T-helper 1 cell (primary cell): ENCODE measurements around the gene BASP1.
"Not testable (repeated sequence)": the region's sequence is repeated elsewhere in the genome, so short reads cannot be mapped to it uniquely, and the experiment has no call there.

Experiments used
- DNase-seq, 5 donors: peaks; one replicate each; pipeline ENCODE4 v3.0.0-alpha.2; 2012 to 2020

The BASP1 gene

DNA sequence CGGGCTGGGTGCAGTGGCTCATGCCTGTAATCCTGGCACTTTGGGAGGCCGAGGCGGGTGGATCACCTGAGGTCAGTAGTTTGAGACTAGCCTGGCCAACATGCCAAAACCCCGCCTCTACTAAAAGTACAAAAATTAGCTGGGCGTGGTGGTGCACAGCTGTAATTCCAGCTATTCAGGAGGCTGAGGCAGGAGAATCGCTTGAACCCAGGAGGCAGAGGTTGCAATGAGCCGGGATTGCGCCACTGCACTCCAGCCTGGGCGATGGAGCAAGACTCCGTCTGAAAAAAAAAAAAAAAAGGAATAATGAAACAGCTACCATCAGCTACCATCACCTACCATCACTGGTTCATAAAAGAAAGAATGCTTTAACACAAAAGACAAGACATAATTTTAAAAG is 25.9 kb upstream of the BASP1 start:
- DNase-seq, result not testable (repeated sequence)

DNA sequence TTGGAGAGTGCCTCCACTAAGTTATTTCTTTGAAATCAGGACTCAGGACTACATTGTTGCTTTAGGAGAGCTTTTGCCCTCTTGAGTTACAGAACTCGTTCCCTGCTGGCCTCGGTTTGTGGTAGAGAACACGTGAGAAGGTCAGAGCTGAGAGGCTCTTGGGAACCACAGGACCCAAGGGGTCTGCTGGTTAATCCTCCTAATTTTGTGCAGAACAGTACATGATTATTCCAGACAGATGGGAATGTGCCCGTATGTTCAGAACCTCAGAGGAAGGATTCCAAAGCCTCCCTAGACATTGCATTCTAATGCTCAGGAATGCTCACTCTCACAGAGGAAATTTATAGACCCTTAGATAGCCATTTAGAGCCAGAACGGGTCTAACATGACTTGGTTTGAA is 25.2 kb upstream of the BASP1 start:
- DNase-seq, result no peak

DNA sequence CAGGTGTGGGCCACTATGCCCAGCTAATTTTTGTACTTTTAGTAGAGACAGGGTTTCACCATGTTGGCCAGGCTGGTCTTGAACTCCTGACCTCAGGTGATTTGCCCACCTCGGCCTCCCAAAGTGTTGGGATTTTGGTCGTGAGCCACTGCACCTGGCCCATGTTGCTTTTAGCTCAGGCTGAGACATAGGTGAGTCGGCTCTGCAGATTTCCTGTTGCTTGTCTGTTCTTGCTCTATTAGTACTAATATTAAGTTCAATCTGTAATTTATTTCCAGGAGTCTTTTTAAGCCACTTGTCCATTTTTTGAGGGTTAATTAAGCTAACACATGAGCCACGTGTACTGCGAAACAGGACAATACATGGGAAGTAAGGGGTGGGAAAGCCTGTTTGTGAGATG is 21.4 kb upstream of the BASP1 start:
- no peak for DNase-seq

DNA sequence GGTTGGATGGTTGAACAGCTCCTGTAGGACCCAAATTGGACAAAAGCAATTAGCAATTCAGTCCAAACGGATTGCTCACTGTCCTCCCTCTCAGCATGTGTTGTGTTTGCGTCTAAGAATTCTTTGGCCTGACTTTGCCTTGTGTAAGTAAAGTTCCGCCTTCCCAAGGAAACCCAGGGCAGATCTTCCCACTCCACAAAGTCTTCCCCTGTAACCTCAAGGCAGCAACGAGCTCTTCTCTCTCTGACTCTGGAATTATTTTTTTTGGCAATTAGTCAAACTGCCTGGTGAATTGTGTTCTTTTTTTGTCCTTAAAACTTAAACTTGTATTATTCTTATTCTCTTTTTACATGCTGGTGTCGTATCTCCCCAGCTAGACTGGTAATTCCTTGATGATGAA is 20.7 kb upstream of the BASP1 start:
- DNase-seq, result no peak

DNA sequence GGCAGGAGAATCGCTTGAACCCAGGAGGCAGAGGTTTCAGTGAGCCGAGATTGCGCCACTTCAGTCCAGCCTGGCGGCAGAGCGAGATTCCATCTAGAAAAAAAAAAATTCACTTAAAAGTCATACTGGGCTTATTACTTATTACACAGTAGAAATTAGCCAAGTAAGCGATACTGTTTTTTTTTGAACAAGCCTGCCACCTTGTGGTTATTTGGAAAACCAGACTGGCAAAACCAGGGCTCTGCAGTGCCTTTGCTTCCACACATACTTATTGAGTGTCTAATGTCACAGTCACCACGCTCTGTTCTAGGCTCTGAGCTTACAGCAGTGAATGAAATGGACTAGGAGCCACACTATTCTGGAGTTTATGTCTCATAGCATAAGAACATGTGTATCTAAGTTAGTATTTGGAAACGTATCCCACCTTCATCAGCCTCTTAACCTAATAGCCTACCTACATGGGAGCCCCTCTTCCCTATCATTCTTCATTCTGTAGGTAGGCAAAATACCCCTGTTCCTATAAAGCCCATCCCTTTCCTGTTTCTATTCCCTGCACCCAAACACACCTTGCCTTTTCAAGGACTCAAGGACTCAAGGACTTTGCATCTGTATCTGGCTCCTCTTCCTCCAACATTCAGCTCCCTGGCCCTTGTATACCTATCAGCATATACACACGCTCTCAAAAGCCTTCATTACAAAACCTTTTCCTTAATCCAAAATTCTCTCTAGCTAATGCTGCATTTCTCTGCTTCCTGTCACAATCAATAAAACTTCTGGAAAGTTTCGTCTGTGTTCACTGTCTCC is 13.9 kb upstream of the BASP1 start:
- DNase-seq, result peak in 1 of 5 donors; percentile 8

DNA sequence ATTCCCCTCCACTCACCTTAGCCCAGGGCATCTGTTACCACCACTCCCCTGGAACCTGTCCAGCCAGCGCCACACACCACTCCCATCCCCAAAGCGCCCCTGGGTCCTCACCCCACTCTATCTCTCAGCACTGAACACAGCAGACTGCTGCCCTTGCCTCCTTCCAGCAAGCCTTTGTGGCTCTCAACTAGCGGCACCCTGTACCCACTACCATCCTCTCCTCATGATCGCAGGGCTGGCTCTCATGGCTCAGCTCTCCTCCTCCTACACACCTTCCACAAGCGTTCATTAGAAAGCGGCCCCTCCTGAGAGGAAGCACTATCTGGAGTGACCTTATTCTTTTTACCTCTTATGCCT is 13.3 kb upstream of the BASP1 start:
- no peak for DNase-seq

DNA sequence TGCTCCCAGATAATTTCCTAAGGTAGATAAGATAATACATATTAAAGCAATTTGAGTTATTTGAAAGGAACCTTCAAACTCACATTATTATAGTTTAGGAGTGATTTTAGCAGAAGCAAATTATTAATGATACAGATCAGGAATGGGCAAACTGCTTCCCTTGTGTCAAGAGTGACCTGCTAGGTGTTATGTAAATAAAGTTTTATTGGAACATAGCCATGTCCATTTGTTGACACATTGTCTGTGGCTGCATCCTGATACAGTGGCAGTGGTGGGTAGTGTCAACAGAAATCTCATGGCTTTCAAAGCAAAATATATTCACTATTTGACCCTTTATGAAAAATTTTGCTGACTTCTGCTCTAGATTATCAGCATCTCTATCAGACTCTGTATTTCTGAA is 11.4 kb upstream of the BASP1 start:
- DNase-seq, result no peak

DNA sequence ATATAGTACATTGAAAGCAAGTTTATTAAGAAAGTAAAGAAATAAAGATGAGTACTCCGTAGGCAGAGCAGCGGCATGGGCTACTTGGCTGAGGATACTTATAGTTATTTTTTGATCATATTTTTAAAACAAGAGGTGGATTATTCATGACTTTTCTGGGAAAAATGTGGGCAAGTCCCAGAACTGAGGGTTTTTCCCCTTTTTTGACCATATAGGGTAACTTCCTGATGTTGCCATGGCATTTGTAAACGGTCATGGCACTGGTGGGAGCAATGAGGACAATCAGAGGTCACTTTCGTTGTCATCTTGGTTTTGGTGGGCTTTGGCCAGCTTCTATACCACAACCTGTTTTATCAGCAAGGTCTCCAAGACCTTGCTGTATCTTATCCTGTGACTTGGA is 5.2 kb upstream of the BASP1 start:
- DNase-seq, result no peak

DNA sequence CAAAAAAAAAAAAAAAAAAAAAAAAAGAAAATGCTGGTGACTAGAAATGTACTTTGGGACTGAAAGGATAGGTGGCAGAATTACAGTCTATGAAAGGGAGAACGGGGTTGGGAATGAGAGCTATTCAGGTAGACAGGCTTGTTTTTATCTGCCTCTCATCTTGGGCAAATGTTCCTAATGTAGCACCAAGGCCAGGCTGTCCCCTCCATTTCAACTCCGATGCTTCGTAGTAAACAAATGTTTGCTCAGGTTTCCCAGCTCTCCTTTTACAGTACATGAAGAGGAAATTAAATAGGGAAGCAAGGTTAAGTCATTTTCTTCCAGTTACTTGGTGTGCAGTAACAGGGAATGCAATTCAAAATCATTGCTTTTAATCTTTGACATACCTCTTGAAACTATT is 4.4 kb upstream of the BASP1 start:
- no peak for DNase-seq

DNA sequence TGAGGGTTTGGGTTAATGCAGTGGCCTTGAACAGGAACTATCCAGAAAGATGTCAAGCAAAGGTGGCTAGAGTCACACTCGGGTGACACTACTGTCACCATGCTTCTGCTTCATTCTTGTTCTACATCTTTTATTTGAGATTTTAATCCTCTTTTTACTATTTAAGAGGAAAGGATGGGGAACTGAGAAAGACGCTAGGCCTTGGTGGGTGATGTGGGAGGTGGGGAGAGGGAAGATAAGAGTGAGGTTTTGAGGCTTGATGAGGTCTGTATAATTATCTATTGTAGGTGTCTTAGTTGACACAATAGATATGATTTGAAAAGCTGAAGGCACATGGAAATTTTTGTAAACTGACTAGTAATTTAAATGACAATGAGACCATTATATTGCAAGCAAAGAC is 3.5 kb upstream of the BASP1 start:
- no peak for DNase-seq

DNA sequence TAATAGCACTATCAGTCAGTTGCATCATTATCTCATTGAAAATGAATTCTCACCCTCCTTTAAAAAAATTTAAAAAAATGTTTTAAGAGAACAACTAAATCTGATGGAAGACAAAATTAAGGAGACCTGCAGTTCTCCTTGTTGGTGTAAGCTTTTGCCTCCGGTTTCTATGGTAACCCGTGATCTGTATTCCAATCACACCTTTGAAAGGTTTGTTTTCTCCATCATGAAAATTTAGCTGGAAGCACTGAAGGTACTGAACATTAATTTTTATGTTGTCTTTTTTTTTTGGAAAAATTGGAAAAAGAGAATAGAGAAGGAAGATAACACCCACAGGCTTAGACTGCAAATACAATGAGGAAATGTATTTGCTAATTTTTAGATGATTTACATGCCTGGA is 2.5 kb upstream of the BASP1 start:
- no peak for DNase-seq

DNA sequence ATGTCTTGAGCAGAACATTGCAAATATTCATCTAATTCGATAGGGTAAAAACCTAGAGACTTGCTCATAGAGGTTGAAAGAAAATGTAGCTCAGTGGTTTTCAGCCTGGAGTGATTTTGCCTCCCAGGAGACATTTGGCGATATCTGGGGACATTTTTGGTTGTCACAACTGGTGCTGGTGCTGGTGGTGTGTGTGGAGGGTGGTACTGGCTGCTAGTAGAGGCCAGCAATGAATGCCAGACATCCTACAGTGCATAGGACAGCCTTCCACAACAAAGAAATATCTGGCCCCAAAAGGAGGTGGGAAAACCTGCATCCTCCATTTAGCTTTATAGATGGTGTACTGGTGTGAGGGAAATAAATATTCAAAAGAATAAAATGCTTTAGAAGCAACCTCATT is 2.1 kb upstream of the BASP1 start:
- no peak for DNase-seq

DNA sequence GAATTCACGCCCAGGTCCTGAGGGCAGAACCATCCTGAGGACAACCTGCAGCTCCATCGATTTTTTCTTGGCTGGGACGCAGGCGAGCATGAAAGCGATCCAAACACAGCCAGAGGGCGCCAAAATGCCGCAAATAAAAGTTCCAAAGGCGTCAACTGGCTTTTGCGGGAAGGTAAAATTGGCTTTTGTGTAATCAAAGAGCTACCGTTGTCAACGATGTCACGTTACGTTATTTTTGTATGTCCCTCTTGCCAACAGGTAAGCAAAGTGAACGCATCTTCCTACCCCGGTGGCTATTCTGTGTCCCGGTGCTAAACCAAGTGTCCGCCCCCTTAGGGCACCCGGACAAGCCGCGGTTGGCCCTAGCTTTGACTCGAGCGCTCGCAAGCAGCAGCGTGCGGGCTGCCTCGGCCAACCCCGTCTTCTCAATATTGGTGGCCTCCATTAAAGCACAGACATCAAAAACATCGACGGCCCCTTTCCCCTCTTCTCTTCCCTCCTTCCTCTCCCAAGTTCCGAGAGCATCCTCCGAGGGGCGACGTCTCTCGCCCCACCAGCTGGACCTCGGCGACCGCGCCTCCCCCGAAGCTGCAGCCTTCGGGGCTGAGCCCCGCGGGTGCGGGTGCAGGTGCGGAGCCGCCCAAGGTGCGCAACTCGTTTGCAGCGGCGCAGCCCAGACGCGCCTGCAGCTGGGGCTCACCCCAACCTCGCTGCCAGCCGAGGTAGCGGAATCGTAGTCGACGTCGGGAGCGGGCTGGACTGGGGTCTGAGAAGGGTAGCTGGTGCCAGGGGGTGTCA is 1.1 kb upstream of the BASP1 start:
- peak in 2 of 5 donors; percentile 17 to 41 for DNase-seq

DNA sequence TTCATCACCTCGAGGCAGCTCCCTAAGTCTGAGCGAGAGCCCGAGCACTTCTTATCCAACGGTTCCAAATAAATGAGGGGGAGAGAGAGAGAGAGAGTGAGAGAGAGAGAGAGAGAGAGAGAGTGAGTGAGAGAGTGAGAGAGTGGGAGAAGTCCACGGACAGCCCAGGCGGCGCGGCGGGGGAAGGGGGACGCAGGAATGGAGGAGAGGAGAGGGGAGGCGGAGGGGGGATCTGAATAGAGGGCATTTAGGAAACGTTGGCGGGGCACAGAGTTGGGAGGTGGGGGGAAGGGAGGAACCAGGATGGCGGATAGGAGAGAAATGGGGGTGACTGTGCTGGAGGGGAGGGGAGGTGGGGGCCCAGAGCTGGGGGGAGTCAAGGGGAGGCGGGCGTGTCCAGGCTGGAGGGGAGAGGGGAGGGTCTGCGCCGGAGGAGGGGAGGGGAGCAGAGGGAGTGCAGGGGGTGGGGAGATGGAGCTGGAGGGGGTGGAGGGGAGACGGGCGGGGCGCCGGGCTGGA is 398 bp upstream of the BASP1 start:
- no peak for DNase-seq

DNA sequence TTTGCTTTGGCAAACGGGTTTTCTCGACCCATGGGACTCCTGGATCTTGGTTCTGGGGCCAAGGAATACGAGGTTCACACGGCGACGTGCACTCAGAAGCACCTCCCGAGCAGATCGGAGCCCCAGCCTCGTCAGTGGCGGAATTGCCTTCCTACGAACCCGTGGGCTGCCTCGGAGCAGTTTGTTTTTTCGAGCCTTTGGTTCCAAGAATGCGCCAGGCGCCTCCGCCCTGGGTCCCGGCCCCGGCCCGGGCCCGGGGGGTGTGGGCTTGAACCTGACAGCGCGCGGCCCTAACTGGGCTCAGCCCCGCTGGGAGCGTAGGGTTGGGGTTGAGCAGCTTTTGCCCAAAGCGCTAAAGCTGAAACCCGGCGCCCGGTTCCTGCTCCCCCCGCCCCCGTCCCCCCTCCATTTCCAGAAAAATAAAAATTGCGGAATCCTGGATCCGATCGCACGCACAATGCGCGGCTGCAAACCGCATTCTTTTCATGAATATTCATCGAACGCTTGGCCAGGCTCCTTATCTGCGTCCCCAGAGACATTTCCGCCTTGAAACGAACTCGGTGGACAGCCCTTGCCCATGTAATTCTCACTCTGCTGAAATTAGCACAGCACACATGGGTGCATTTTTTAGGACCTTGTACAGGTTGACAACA is 1.0 kb downstream of the BASP1 start:
- no peak for DNase-seq

DNA sequence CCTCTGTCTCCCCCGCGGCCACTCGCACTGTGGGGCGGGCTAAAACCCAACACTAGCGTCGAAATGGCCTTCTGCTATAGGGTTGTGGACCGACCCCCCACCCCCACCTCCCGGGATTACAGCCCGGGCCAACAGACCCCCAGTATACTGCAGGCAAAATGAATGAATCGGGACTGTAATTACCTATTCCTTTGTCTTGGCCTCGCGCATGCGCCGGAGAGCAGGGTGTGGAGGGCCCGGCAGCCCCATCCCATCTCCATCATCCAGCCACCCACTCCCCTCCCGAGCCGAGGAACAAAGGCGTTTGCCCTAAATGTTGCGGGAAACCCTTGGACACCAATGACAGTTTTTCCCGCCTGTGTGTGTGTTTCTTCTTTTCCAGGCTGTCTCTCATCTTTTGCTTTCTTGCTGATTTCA is 1.6 kb downstream of the BASP1 start:
- DNase-seq, result no peak

DNA sequence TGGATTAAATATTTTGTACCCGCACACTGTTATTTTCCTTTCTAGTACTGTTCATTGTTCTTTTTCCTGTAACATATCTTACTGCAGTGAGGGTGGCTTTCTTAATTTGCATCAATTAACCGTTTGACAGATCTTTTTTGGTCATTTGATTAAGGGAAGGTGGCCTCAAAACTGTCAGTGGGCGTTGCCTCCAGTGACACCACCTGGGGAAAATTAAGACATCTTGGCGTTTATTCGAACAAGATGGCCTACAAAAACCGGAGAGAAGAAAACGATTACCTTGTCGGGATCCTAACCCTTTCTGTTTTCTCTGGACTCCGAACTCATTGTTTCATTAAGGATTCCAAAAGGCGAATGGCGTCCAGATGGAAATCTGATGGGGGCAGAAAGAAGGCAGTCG is 2.0 kb downstream of the BASP1 start:
- DNase-seq, result no peak

DNA sequence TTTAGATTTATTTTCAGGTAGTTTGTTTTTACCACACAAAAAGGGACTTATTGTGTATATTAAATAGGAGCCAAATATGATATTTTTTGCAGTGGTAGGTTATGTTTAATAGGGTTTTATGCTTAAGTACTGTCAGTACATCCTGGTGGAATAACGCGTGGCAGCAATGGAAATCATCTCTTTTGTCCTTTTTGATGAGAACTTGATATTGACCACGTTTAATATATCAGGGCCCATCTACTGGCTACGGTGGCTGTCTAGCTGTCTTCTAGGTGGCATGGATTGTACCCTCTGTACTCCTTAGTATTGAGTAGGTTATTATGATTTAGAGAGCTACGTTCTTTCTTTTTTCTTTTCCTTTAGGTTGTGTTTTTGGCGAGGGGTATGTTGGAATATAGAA is 2.6 kb downstream of the BASP1 start:
- DNase-seq, result no peak

DNA sequence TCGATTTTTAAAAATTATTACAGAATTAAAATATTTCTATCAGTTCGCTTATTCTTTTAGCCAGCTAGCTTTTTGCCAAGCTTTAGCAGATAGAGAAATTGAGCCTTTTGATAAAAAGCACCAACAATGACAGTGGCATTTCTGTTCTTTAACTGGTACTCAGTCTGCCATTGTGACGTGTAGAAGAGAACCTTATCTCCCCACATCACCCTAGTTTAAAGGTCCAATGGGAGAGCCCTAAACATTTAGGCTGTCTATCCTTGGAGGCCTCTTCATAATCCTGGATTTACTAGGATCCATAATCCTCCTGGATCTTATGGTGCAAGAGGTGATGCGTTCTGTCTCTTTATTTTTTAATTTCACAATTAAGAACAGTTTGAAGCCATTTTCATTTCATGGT is 3.0 kb downstream of the BASP1 start:
- no peak for DNase-seq

DNA sequence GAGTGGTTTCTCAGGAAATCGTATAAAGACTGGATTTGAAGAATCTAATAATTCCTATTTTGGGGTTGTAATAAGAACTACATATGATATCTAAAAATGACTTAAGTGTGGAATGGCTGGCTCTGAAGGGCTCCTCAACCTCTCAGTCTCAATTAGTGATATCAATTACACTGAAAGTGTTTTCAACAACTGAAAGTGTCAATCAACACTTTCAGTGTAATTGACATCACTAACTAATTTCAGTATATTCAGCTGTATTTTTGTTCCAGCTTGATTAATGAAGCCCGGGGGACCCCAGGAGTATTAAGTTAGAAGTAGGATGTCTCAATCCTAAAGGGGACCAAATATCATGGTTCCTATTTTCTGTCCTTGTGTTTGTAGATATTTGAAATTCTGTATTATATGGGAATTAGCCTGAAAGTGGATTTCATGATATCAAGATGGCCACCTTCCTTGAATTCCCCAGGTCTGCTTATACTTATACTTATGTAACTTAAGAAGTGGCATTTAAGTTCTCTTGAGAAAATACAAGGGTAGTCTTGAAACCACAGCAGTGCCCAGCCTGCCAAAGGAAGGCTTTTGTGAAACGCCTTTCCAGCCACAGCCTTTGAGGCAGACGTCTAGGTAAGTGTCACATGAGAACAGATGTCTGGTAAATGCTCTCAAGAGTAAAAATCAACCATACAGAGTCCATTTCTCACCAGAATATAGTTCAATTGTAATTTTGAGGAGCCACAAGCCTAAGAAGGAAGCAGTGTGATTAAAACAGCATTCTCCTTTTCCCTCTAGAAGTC is 4.6 kb downstream of the BASP1 start:
- no peak for DNase-seq

DNA sequence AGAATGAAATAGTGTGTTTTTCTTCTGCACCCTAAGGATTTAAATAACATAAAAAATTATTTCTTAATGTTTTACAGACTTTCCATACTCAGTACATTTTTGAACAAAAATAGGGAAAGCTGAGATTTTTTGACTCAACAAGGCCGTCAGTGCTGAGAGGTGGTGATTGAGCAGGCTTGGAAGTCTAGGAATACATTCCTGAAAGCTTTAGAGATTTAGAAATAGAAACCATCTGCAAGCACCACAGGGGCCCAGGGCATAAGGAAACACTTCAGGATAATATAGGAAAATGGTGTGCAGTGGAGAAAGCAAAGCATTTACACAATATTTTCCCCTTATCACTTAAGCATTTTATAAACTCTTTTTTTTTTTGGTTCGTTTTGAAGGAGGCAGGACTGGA is 5.2 kb downstream of the BASP1 start:
- DNase-seq, result no peak

DNA sequence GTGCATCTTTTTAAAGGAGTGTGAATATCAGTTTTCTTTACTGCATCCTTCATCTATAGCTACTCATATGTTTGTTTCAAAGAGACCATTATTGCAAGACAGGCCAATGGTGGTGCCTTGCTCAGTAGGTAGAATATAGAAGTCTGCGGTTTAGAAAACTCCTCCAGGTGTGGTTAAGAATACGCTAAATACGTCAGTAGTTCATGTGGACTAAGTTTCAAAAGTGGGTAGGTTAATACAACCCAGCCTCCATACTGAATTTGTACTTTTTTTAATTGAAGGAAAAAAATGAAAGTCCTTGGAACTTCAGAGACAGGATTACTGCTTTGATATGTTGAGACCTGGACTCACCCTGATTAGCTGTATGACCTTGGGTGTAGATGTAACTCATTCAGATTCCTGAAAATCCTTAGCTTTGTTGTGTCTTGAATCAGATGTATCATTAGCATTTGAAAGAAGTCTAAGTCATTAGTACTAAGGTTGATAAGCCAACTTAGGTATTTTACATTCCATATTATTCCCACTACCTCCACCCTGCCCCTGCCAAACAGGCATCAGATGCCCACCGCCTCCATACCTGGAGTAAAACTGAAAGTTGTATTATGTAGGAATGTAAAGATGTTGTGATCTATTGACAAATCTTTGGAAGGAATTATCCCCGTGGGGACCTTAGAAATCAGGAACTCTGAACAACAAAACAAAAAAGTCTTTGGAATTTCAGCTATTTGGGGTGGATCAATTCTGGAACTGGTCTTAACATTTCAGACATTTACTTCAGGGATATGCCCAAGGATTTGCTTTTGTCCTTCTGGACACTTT is 6.1 kb downstream of the BASP1 start:
- DNase-seq, result no peak
